ENCODE measurements around the gene SORBS2.

The SORBS2 gene

GRCh38 chr4:185780472-185780871 lies 31.5 kb downstream of the SORBS2 start:
- H3K4me1 ChIP-seq (ENCODE audit: insufficient read depth, low read length, poor library complexity, severe bottlenecking): no peaks in the 10 kb centered on the region
- no peak for TF ChIP-seq EZH2phosphoT487 (IDR thresholded peaks at IDR 0.05; ENCODE audit: borderline replicate concordance)
- TF ChIP-seq CTCF (conservative IDR thresholded peaks at IDR 0.05; ENCODE audit: low read length): no peak

GRCh38 chr4:185779517-185779916 lies 32.5 kb downstream of the SORBS2 start:
- Histone ChIP-seq H3K4me2 (ENCODE audit: low read depth, low read length, poor library complexity, severe bottlenecking) (no peak overlapping the region), H3K9me2 (replicated peaks; ENCODE audit: low read depth, low read length) (no peaks in the 10 kb centered on the region), H3K4me1 (ENCODE audit: insufficient read depth, low read length, poor library complexity, severe bottlenecking) (no peaks in the 10 kb centered on the region), H3K9me3 (ENCODE audit: insufficient read depth, low read depth, low read length) (no peaks in the 10 kb centered on the region), H3F3A (ENCODE audit: low read depth) (no peaks in the 10 kb centered on the region), H3K79me2 (ENCODE audit: insufficient read depth, low read length) (no peaks in the 10 kb centered on the region), H2AFZ (ENCODE audit: low read length) (no peak overlapping the region), H3K36me3 (ENCODE audit: insufficient read depth, low read length) (no peaks in the 10 kb centered on the region), H3K27me3 (ENCODE audit: insufficient read depth, low read length, poor library complexity, severe bottlenecking) (no peaks in the 10 kb centered on the region), H3K9ac (ENCODE audit: low read depth, low read length, poor library complexity, severe bottlenecking) (no peak overlapping the region), H4K20me1 (ENCODE audit: insufficient read depth, low read length, poor library complexity, severe bottlenecking) (no peaks in the 10 kb centered on the region), H3K4me3 (ENCODE audit: low read length, poor library complexity, severe bottlenecking) (no peak overlapping the region)
- no peak for TF ChIP-seq EZH2phosphoT487 (IDR thresholded peaks at IDR 0.05; ENCODE audit: borderline replicate concordance)
- no peak for TF ChIP-seq CTCF (conservative IDR thresholded peaks at IDR 0.05; ENCODE audit: low read length)

More at GRCh38 chr4:185780472-185780871, 31.5 kb downstream of the SORBS2 start:
- H3K4me2 ChIP-seq (ENCODE audit: low read depth, low read length, poor library complexity, severe bottlenecking): no peak overlapping the region
- no peaks in the 10 kb centered on the region for H3K36me3 ChIP-seq (ENCODE audit: insufficient read depth, low read length)
- no peaks in the 10 kb centered on the region for H3K27me3 ChIP-seq (ENCODE audit: insufficient read depth, low read length, poor library complexity, severe bottlenecking)
- H2AFZ ChIP-seq (ENCODE audit: low read length): no peak overlapping the region
- H3K9me2 ChIP-seq (replicated peaks; ENCODE audit: low read depth, low read length): no peaks in the 10 kb centered on the region
- no peaks in the 10 kb centered on the region for H3F3A ChIP-seq (ENCODE audit: low read depth)
- no peak overlapping the region for H3K9ac ChIP-seq (ENCODE audit: low read depth, low read length, poor library complexity, severe bottlenecking)
- H3K79me2 ChIP-seq (ENCODE audit: insufficient read depth, low read length): no peaks in the 10 kb centered on the region
- no peak overlapping the region for H3K4me3 ChIP-seq (ENCODE audit: low read length, poor library complexity, severe bottlenecking)
- no peaks in the 10 kb centered on the region for H4K20me1 ChIP-seq (ENCODE audit: insufficient read depth, low read length, poor library complexity, severe bottlenecking)
- no peaks in the 10 kb centered on the region for H3K9me3 ChIP-seq (ENCODE audit: insufficient read depth, low read depth, low read length)

- Histone ChIP-seq H3K9ac (ENCODE audit: low read depth, low read length, poor library complexity, severe bottlenecking) (no peak overlapping the region), H3K9me3 (ENCODE audit: insufficient read depth, low read depth, low read length) (no peaks in the 10 kb centered on the region), H3K4me3 (ENCODE audit: low read length, poor library complexity, severe bottlenecking) (no peak overlapping the region), H3K27me3 (ENCODE audit: insufficient read depth, low read length, poor library complexity, severe bottlenecking) (no peaks in the 10 kb centered on the region), H3K79me2 (ENCODE audit: insufficient read depth, low read length) (no peaks in the 10 kb centered on the region), H3K4me2 (ENCODE audit: low read depth, low read length, poor library complexity, severe bottlenecking) (no peak overlapping the region), H3K4me1 (ENCODE audit: insufficient read depth, low read length, poor library complexity, severe bottlenecking) (no peaks in the 10 kb centered on the region), H4K20me1 (ENCODE audit: insufficient read depth, low read length, poor library complexity, severe bottlenecking) (no peaks in the 10 kb centered on the region), H3F3A (ENCODE audit: low read depth) (no peaks in the 10 kb centered on the region), H3K9me2 (replicated peaks; ENCODE audit: low read depth, low read length) (no peaks in the 10 kb centered on the region), H3K36me3 (ENCODE audit: insufficient read depth, low read length) (no peaks in the 10 kb centered on the region), H2AFZ (ENCODE audit: low read length) (no peak overlapping the region)
- TF ChIP-seq CTCF (conservative IDR thresholded peaks at IDR 0.05; ENCODE audit: low read length) (no peak), EZH2phosphoT487 (IDR thresholded peaks at IDR 0.05; ENCODE audit: borderline replicate concordance) (no peak)
These were observed 33.7 kb downstream of the SORBS2 start for GRCh38 chr4:185778307-185778706.

All from Loucy (cell line).